Stimulated activated naive B cell treated with anti-CD40 and anti-IgM and Interleukin-4, amounts not matched to agents 10 μg/mL and 1 μg/mL and 100 μg/mL, for 72 hours (primary cell): ENCODE data around the gene GBP1.
A peak's percentile ranks its signal among the peaks of the same experiment; 100 is the strongest.

Source experiments
- ATAC-seq, 2 donors: fragments of 150-1000 bp; cut with Tn5 transposase; replicated peaks; 2 replicates each; pipeline ENCODE4 v1.10.0; 2021; ENCODE audit warnings: moderate library complexity in 1 of 2
- DNase-seq: peaks from one replicate; pipeline ENCODE4 v3.0.0; 2021
- H3K27ac Mint-ChIP-seq: one replicate; pipeline ENCODE4 v1.8.0; 2022; ENCODE audit warnings: mild to moderate bottlenecking, mixed read lengths
- H3K27me3 Mint-ChIP-seq, 2 donors: one replicate each; pipeline ENCODE4 v1.8.0; 2022; ENCODE audit warnings: mixed read lengths in 2 of 2
- H3K36me3 Mint-ChIP-seq, 2 donors: one replicate each; pipeline ENCODE4 v1.8.0; 2022; ENCODE audit warnings: mixed read lengths in 2 of 2, mild to moderate bottlenecking in 1 of 2
- H3K4me1 Mint-ChIP-seq, 2 donors: one replicate each; pipeline ENCODE4 v1.8.0; 2022; ENCODE audit warnings: mixed read lengths in 2 of 2, mild to moderate bottlenecking in 1 of 2
- H3K4me3 Mint-ChIP-seq, 2 donors: one replicate each; pipeline ENCODE4 v1.8.0; 2022; ENCODE audit warnings: mild to moderate bottlenecking in 2 of 2, mixed read lengths in 2 of 2, moderate library complexity in 1 of 2
- H3K9me3 Mint-ChIP-seq, 2 donors: one replicate each; pipeline ENCODE4 v1.8.0; 2022; ENCODE audit warnings: mixed read lengths in 2 of 2, mild to moderate bottlenecking in 1 of 2

GBP1 gene, protein sequence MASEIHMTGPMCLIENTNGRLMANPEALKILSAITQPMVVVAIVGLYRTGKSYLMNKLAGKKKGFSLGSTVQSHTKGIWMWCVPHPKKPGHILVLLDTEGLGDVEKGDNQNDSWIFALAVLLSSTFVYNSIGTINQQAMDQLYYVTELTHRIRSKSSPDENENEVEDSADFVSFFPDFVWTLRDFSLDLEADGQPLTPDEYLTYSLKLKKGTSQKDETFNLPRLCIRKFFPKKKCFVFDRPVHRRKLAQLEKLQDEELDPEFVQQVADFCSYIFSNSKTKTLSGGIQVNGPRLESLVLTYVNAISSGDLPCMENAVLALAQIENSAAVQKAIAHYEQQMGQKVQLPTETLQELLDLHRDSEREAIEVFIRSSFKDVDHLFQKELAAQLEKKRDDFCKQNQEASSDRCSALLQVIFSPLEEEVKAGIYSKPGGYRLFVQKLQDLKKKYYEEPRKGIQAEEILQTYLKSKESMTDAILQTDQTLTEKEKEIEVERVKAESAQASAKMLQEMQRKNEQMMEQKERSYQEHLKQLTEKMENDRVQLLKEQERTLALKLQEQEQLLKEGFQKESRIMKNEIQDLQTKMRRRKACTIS

GRCh38 chr1:89065079-89065868, at the start of gene GBP1:
TSS of gene GBP1 (minus strand) at chr1:89065208. CDS start at chr1:89063234, 1,974 bp downstream.
- Mint-ChIP-seq H3K27me3 (no peaks in the 10 kb centered on the region), H3K4me1 (peaks cover 17 to 33% of the 10 kb centered on the region in 2 donors), H3K4me3 (peak within 1 kb of the TSS; percentile 88 to 91), H3K9me3 (no peaks in the 10 kb centered on the region), H3K27ac (peak within 1 kb of the TSS; percentile 96), H3K36me3 (peaks cover 5 to 12% of the 10 kb centered on the region in 2 donors)
- ATAC-seq (peak; percentile 70 to 76), DNase-seq (no peak)

GRCh38 chr1:89114662-89115061, 49.7 kb upstream of the GBP1 start:
- H3K4me3 Mint-ChIP-seq, result no peak overlapping the region

GRCh38 chr1:89112871-89113613, 48.0 kb upstream of the GBP1 start:
- H3K27ac Mint-ChIP-seq, result no peak overlapping the region
- no peaks in the 10 kb centered on the region for H3K4me1 Mint-ChIP-seq
- H3K36me3 Mint-ChIP-seq, result peaks cover 67 to 68% of the 10 kb centered on the region in 2 donors
- no peak overlapping the region for H3K4me3 Mint-ChIP-seq
- no peaks in the 10 kb centered on the region for H3K9me3 Mint-ChIP-seq
- no peaks in the 10 kb centered on the region for H3K27me3 Mint-ChIP-seq
- DNase-seq, result no peak
- ATAC-seq, result no peak

More at GRCh38 chr1:89114662-89115061, 49.7 kb upstream of the GBP1 start:
- peaks cover 52 to 53% of the 10 kb centered on the region in 2 donors for H3K36me3 Mint-ChIP-seq
- no peaks in the 10 kb centered on the region for H3K27me3 Mint-ChIP-seq
- ATAC-seq (no peak), DNase-seq (no peak)
- no peaks in the 10 kb centered on the region for H3K9me3 Mint-ChIP-seq
- no peaks in the 10 kb centered on the region for H3K4me1 Mint-ChIP-seq
- no peak overlapping the region for H3K27ac Mint-ChIP-seq

DNA sequence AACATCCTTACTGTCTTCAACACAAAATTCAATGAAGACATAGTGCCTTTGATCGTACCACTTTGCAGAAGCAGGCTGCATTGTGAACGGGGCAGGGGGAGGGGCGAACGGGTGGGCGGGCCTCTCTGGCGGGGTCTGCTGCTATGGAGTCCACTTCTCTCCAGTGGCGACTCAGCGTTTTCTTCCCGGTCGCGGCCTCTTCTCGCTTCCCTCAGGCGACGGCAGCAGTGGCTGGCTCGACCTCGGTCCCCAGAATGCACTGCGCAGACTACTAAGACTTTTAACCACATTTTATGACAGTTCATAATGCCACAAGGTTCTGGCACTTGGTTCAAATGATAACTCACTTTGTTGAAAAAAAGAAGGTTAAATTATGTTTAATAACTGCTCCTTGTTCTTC, 39.7 kb upstream of the GBP1 start:
- Mint-ChIP-seq H3K4me1 (peaks cover 0 to 6% of the 10 kb centered on the region in 2 donors), H3K4me3 (no peak overlapping the region), H3K27ac (no peak overlapping the region), H3K27me3 (no peaks in the 10 kb centered on the region), H3K36me3 (peaks cover 43 to 49% of the 10 kb centered on the region in 2 donors), H3K9me3 (peaks cover 0 to 1% of the 10 kb centered on the region in 2 donors)
- no peak for ATAC-seq
- DNase-seq, result no peak

- Mint-ChIP-seq H3K27ac (no peak overlapping the region), H3K27me3 (no peaks in the 10 kb centered on the region), H3K4me3 (no peak overlapping the region), H3K4me1 (peaks cover 0 to 6% of the 10 kb centered on the region in 2 donors), H3K36me3 (peaks cover 37 to 43% of the 10 kb centered on the region in 2 donors), H3K9me3 (peaks cover 0 to 1% of the 10 kb centered on the region in 2 donors)
- no peak for ATAC-seq
- no peak for DNase-seq
These were observed 39.1 kb upstream of the GBP1 start for GRCh38 chr1:89104147-89104546.

GRCh38 chr1:89102021-89102420, 37.0 kb upstream of the GBP1 start:
- DNase-seq (no peak), ATAC-seq (peak; percentile 63 to 78)
- Mint-ChIP-seq H3K4me1 (peaks cover 0 to 6% of the 10 kb centered on the region in 2 donors), H3K36me3 (peaks cover 19 to 32% of the 10 kb centered on the region in 2 donors), H3K4me3 (no peak overlapping the region), H3K9me3 (peaks cover 4 to 6% of the 10 kb centered on the region in 2 donors), H3K27ac (no peak overlapping the region), H3K27me3 (no peaks in the 10 kb centered on the region)

DNA sequence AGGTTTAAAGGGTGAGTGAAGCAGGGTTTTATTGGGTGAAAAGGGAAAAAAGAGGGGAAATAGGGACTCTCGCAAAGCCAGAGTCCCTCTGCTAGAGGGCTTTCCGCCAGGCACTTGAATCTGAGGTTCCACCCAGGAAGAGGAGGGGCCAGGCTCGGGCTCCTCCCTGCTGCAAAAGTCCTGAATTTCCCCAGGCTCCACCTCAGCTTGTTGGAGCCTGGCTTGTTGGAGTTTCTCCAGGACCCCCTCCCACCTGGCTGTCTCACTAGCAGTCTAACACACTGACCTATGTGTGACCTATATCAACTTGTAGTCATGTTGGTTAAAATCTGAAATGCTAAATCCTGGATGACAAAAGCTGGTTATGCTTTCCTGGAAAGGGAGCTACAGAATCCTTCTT, 35.4 kb upstream of the GBP1 start:
- peaks cover 9 to 19% of the 10 kb centered on the region in 2 donors for H3K36me3 Mint-ChIP-seq
- DNase-seq (no peak), ATAC-seq (no peak)
- peaks cover 0 to 6% of the 10 kb centered on the region in 2 donors for H3K4me1 Mint-ChIP-seq
- peaks cover 4 to 9% of the 10 kb centered on the region in 2 donors for H3K9me3 Mint-ChIP-seq
- no peaks in the 10 kb centered on the region for H3K27me3 Mint-ChIP-seq
- no peak overlapping the region for H3K4me3 Mint-ChIP-seq
- H3K27ac Mint-ChIP-seq, result no peak overlapping the region

DNA sequence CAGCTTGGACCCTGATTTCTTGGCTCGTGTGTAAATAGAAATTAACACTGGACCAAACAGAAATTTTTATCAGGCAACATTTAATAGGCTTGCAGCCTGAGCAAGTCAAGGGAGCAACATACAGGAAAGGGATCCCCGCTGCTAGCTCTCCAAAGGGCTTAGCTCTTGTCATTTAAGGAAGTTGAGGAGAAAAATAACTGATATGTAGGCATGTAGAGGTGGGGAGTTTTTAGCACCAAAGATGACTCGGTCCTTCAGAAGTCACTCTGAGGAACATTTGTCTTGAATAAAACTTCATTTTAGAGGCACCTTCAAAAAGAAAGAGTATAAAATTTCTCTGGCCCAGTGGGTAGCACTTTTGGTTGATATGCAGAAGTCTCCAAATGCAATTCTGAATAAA, 33.8 kb upstream of the GBP1 start:
- Mint-ChIP-seq H3K4me1 (peaks cover 0 to 6% of the 10 kb centered on the region in 2 donors), H3K9me3 (peaks cover 4 to 9% of the 10 kb centered on the region in 2 donors), H3K27me3 (no peaks in the 10 kb centered on the region), H3K27ac (no peak overlapping the region), H3K36me3 (peaks cover under 1 to 4% of the 10 kb centered on the region in 2 donors), H3K4me3 (no peak overlapping the region)
- ATAC-seq (no peak), DNase-seq (no peak)

GRCh38 chr1:89095737-89096136, 30.7 kb upstream of the GBP1 start:
- DNase-seq (no peak), ATAC-seq (no peak)
- no peaks in the 10 kb centered on the region for H3K27me3 Mint-ChIP-seq
- no peak overlapping the region for H3K27ac Mint-ChIP-seq
- peaks cover 0 to 4% of the 10 kb centered on the region in 2 donors for H3K36me3 Mint-ChIP-seq
- no peak overlapping the region for H3K4me3 Mint-ChIP-seq
- no peaks in the 10 kb centered on the region for H3K4me1 Mint-ChIP-seq
- H3K9me3 Mint-ChIP-seq, result peaks cover 4 to 9% of the 10 kb centered on the region in 2 donors

GRCh38 chr1:89089962-89090361, 25.0 kb upstream of the GBP1 start:
- Mint-ChIP-seq H3K27me3 (no peaks in the 10 kb centered on the region), H3K4me1 (no peaks in the 10 kb centered on the region), H3K9me3 (no peaks in the 10 kb centered on the region), H3K27ac (no peak overlapping the region), H3K36me3 (no peaks in the 10 kb centered on the region), H3K4me3 (no peak overlapping the region)
- DNase-seq (no peak), ATAC-seq (no peak)

DNA sequence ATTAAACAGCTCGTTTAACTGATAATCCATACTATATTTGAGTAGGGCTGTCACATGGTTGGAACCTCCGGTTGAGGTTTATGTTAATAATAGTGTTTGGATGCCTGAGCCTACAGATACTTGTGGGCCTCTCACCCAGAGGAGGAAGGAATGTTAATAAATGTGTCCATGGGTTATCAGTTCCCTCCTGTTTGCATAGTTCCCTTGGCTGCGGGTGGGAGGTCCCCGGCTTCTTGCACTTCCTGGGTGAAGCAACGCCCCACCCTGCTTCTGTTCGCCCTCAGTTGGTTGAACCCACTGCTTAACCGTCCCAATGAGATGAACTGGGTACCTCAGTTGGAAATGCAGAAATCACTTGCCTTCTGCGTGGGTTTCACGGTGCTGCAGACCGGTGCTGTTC, 23.6 kb upstream of the GBP1 start:
- Mint-ChIP-seq H3K27me3 (no peaks in the 10 kb centered on the region), H3K36me3 (no peaks in the 10 kb centered on the region)

DNA sequence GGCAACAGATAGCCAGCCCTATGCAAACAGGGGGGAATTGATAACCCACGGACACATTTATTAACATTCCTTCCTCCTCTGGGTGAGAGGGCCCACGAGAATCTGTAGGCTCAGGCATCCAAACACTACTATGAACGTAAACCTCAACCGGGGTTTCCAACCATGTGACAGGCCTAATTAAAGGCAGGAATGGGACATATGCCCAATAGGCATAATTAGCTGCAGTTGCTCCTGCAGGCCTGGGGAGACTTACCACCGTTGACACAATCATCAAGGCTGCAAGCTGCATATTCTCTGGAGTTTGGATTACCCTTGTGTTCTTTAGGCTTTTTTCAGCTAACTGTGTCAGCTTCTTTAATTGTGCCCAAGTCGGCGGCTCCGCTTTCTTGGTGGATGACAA, 22.2 kb upstream of the GBP1 start:
- H3K27me3 Mint-ChIP-seq, result no peaks in the 10 kb centered on the region
- DNase-seq, result no peak
- H3K9me3 Mint-ChIP-seq, result peaks cover 0 to 6% of the 10 kb centered on the region in 2 donors
- H3K36me3 Mint-ChIP-seq, result no peaks in the 10 kb centered on the region
- no peak overlapping the region for H3K4me3 Mint-ChIP-seq
- no peak for ATAC-seq
- H3K4me1 Mint-ChIP-seq, result no peaks in the 10 kb centered on the region
- H3K27ac Mint-ChIP-seq, result no peak overlapping the region

More for the DNA sequence above, 23.6 kb upstream of the GBP1 start:
- Mint-ChIP-seq H3K4me3 (no peak overlapping the region), H3K27ac (no peak overlapping the region), H3K4me1 (no peaks in the 10 kb centered on the region), H3K9me3 (peaks cover 0 to 6% of the 10 kb centered on the region in 2 donors)
- no peak for ATAC-seq
- no peak for DNase-seq

DNA sequence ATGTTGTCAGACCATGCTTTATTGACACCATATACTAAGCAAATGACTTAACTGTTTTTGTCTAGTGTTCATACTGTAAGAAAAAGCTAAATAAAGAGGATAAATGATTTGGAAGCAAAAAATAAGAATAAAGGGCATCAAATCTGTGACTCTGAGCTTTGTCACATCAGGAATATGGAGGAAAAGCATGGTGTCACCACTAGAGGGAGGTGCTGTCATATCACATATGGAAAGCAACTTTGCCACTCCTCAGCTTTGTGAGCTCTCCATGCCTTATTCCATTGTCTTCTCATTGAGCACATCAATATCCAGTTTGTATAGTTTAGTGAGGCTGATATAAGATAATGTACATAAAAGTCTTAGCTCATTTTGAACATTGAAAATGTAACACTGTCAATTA, 20.8 kb upstream of the GBP1 start:
- DNase-seq, result no peak
- Mint-ChIP-seq H3K27ac (no peak overlapping the region), H3K9me3 (peaks cover 0 to 6% of the 10 kb centered on the region in 2 donors), H3K4me1 (peaks cover 6 to 7% of the 10 kb centered on the region in 2 donors), H3K4me3 (no peak overlapping the region), H3K27me3 (no peaks in the 10 kb centered on the region), H3K36me3 (no peaks in the 10 kb centered on the region)
- no peak for ATAC-seq

DNA sequence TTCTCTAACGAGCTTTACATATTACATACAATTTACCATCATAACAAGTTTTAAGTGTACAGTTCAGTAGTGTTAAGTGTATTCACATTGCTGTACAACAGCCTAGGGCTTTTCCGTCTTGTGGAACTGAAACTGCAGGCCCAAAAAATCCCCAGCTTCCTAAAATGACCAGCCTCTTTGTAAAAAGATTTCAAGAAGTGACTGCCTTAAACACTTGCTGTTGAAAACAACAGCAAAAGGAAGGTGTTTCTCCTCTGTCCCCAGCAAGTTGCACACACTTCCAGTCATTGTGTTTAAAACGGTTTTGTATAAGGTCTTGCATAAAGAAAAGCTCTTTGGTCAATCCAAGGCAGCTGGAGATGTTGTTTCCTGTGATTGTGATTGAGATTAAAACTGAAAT, 16.0 kb upstream of the GBP1 start:
- H3K27ac Mint-ChIP-seq, result peak overlapping the region; percentile 2
- H3K9me3 Mint-ChIP-seq, result peaks cover 6 to 13% of the 10 kb centered on the region in 2 donors
- DNase-seq, result peak; percentile 49
- peaks cover 2 to 4% of the 10 kb centered on the region in 2 donors for H3K36me3 Mint-ChIP-seq
- peak; percentile 79 to 98 for ATAC-seq
- no peaks in the 10 kb centered on the region for H3K27me3 Mint-ChIP-seq
- H3K4me3 Mint-ChIP-seq, result no peak overlapping the region
- H3K4me1 Mint-ChIP-seq, result peaks cover 6 to 7% of the 10 kb centered on the region in 2 donors
